SK-N-DZ (cell line): ENCODE data around the gene ATXN2.

Experiments used
- DNase-seq: peaks from one replicate; pipeline ENCODE4 v3.0.0-alpha.2; 2015; ENCODE audit warnings: low spot score

The ATXN2 gene

GRCh38 chr12:111453071-111453989, 145.8 kb downstream of the ATXN2 start:
- DNase-seq, result no peak

- peak; percentile 45 for DNase-seq
These were observed 147.4 kb downstream of the ATXN2 start for GRCh38 chr12:111451649-111452129.

DNA sequence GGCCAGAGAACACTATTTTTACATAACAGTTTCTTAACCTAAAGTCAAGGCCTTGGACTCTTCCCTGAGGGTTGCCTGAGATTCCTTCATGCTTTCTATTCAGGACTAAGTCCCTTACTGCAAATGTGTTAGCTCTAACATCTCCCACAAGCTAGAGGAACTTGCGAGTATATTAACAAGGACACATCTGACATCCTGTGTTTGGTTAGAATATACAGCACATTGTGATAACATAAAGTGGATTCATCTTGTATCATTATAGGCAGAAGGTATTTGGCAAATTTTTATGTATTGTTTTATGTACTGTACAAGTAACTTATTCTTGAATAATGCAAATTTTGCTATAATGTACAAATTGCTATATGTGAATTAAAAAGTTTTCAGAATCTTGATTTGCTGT, 147.9 kb downstream of the ATXN2 start:
- DNase-seq, result no peak

GRCh38 chr12:111450676-111451075, 148.4 kb downstream of the ATXN2 start:
- no peak for DNase-seq

- no peak for DNase-seq
These were observed 150.0 kb downstream of the ATXN2 start for GRCh38 chr12:111448846-111449790.

- DNase-seq, result no peak
These were observed 150.8 kb downstream of the ATXN2 start for GRCh38 chr12:111448266-111448830.

GRCh38 chr12:111447571-111448265, 151.4 kb downstream of the ATXN2 start:
- DNase-seq, result no peak

- DNase-seq, result no peak
These were observed 152.2 kb downstream of the ATXN2 start for GRCh38 chr12:111446631-111447570.

- no peak for DNase-seq
These were observed 153.2 kb downstream of the ATXN2 start for GRCh38 chr12:111445726-111446581.

DNA sequence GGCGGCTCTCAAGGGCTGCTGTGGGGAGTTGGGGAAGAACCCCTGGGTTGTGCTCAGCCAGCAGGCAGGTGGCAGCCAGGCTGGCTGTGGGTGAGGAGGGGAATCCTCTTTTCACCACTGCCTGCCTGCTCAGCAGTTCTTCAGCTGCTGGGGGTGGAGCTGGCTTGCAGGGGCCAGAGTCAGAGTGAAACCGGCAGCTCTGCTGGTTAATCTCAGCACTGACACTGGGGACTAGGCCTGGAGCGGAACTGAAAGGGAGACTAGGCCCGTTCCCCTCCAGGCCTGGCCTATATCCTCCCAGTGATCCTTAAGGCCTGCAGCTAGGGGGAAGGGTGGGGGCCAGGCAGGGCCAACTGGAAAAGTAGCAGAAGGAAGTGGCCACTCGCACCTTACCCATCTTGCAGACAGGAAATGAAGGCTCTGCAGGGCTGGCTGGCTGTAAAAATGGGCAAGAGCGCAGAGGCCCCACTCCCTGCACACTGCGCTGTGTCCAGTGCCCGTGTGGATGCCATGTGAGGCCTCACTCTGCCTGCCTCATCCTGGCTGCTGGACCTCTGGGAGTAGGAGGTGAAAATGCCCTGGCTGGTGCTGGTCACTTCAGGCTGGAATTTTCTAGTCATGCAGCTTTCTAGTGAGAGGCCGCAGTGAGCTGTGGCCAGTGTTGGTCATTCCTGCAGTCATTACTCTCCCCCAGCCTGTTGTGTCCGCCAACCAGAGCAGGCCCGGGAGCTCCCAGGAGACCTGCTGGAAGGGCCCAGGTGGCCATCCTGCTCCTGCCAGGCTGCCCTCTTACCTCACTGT, 154.0 kb downstream of the ATXN2 start:
- no peak for DNase-seq

GRCh38 chr12:111444314-111444924, 154.7 kb downstream of the ATXN2 start:
- DNase-seq, result no peak

DNA sequence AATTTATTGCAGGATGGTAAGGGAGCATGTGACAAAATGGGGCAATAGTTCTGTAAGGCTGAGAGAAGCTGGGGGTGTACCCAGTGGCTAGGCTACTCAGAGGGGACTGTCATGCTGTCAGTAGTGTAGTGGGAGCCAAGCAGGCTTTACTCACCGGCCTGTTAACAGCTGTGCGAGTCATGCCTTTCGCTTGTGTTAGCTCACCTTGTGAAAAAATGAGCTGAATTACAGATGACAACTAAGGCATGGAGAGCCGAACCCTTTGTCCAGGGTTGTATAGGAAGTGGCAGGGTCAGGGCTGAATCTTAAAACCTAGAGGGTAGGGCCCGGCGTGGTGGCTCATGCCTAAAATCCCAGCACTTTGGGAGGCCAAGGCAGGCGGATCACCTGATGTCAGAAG, 155.5 kb downstream of the ATXN2 start:
- DNase-seq, result no peak

- no peak for DNase-seq
These were observed 156.0 kb downstream of the ATXN2 start for GRCh38 chr12:111443086-111443485.

GRCh38 chr12:111442301-111443045, 156.6 kb downstream of the ATXN2 start:
- no peak for DNase-seq

DNA sequence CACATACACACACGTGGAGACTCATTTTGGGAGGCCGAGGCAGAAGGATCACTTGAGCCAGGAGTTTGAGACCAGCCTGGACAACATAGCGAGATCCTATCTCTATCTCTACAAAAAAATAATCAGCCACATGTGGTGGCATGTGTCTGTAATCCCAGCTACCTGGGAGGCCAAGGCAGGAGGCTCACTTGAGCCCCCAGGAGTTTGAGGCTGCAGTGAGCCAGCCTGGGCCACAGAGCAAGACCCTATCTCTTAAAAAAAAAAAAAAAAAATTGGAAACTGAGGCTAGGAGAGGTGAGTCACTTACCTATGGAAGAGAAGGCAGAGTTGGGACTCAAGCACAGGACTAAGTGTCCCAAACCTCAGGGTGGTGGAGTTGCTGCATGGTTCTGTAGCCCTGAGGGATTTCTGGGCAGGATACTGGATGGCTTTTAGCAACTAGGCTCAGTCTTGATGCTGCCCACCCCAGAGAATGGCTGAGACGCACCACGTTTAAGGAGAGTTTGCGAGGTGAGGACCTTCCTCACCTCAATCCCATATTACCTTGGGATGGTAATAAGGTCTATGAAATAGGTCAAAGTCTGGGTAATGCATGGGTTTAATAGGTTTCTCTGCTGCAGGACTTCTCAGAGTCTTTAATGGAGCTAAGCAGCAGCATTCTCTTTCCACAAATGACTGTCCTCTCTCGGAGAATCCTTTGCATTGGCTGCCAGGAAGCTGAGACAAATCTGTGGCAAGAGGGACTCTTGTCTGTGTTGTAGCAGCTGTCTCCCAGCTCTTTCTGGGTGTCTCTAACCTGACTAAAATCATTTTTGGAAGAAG, 157.8 kb downstream of the ATXN2 start:
- no peak for DNase-seq

DNA sequence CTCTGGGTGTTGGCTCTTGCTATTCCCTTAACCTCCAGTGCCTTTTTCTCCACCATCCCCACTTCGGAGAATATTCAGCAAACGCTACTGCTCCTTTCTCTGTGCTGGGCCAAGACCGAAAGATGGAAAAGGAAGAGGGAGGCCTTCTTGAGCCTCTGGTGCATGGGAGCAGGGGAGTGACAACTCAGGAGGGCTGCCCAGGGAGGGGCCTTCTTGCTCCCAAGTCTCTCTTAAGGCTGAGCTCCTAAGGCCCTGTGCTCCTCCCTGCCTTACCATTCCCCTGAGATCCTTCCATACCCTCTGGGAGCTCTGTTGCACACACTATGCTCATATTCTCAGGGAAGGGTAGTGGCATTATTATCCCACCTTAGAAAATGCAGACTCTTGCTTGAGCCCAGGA, 158.5 kb downstream of the ATXN2 start:
- no peak for DNase-seq
